HCT116 (cell line): Measurements from ENCODE around the gene RTN4RL2. TPM values are rescaled to one million over a fixed set of nuclear protein-coding genes. Genes with fewer than 3 reads are reported as not detected.

Experiments
- ATAC-seq: fragments of 200-7000 bp; cut with Tn5 transposase; 2 replicates; pipeline ENCODE4 v1.9.1; 2020; ENCODE audit warnings: mild to moderate bottlenecking, moderate library complexity
- BruUV-seq: library from RNA; stranded (reverse); fragments of 400-500 nt; replicated peaks from 2 replicates; lab custom pipeline; 2021; lab: Mats Ljungman, UMichigan
- CTCF ChIA-PET: fragments of 300-600 bp; sonication (Branson Sonifier 250); formaldehyde crosslinking; loops from one replicate; lab custom pipeline; 2021; ENCODE audit warnings: antibody characterized with exemption; lab: Charles Lee
- POLR2A ChIA-PET: fragments of 300-600, 350-600 bp; sonication (Branson Sonifier 250); formaldehyde crosslinking; loops from one replicate; lab custom pipeline; 2021; ENCODE audit warnings: antibody characterized with exemption; lab: Charles Lee
- RAD21 ChIA-PET, 2 experiments: fragments of 300-600 bp; sonication (Branson Sonifier 250); formaldehyde crosslinking; loops; one replicate each; lab custom pipeline; 2023; ENCODE audit warnings: low total read pairs in 2 of 2; ENCODE audit not compliant: uncharacterized antibody in 2 of 2, unreplicated experiment in 2 of 2, low non-redundant PET in 1 of 2; lab: Charles Lee
- DNase-seq: peaks from one replicate; pipeline ENCODE4 v3.0.0-alpha.2; 2010; ENCODE audit warnings: low read depth, low spot score
- H2AFZ ChIP-seq: fragments of 200-600 bp; shearing (Covaris generic), sonication (generic); 2 replicates; pipeline ENCODE4 v1.6.1; 2017; ENCODE audit warnings: low read depth, mixed run types, mixed read lengths, antibody characterized with exemption, low read length; ENCODE audit not compliant: poor library complexity, severe bottlenecking
- H3K27ac ChIP-seq: 2 replicates; pipeline ENCODE4 v1.5.1; 2012; ENCODE audit warnings: low read depth, low read length
- H3K27me3 ChIP-seq: fragments of 200-600 bp; sonication (generic); 2 replicates; pipeline ENCODE4 v1.6.1; 2016; ENCODE audit warnings: mixed run types, low read length, mixed read lengths; ENCODE audit not compliant: insufficient read depth
- H3K36me3 ChIP-seq, 2 experiments: fragments of 200-500 bp in 1 of 2; fragments of 200-600 bp in 1 of 2; sonication (Bioruptor generic) in 1 of 2; sonication (generic) in 1 of 2; 2 replicates each; pipeline versions ENCODE4 v1.5.1 to v1.6.1; 2014 to 2016; ENCODE audit warnings: low read length in 2 of 2, inconsistent platforms in 1 of 2, mixed read lengths in 1 of 2, mixed run types in 1 of 2; ENCODE audit not compliant: insufficient read depth in 2 of 2, control insufficient read depth in 1 of 2
- H3K4me1 ChIP-seq, 2 experiments: fragments of 200-600 bp in 1 of 2; sonication (generic) in 1 of 2; 2 replicates each; pipeline versions ENCODE4 v1.5.1 to v1.6.1; 2012 to 2017; ENCODE audit warnings: low read length in 2 of 2, inconsistent platforms in 1 of 2, mild to moderate bottlenecking in 1 of 2, mixed read lengths in 1 of 2, mixed run types in 1 of 2, moderate library complexity in 1 of 2; ENCODE audit not compliant: insufficient read depth in 2 of 2, control insufficient read depth in 1 of 2
- H3K4me2 ChIP-seq: fragments of 200-600 bp; sonication (generic); 2 replicates; pipeline ENCODE4 v1.6.1; 2017; ENCODE audit warnings: mixed run types, low read length, mixed read lengths
- H3K4me3 ChIP-seq, 2 experiments: fragments of 200-600 bp in 1 of 2; sonication (generic) in 1 of 2; replicated peaks in 1 of 2; 2 replicates each; pipeline ENCODE4 v1.5.1; 2011 to 2016; ENCODE audit warnings: low read length in 2 of 2, control low read depth in 1 of 2, low read depth in 1 of 2, mild to moderate bottlenecking in 1 of 2, mixed read lengths in 1 of 2, mixed run types in 1 of 2
- H3K79me2 ChIP-seq: fragments of 200-600 bp; sonication (generic); 2 replicates; pipeline ENCODE4 v1.6.1; 2017; ENCODE audit warnings: mild to moderate bottlenecking, mixed run types, low read length, moderate library complexity, mixed read lengths; ENCODE audit not compliant: insufficient read depth
- H3K9ac ChIP-seq: fragments of 200-600 bp; sonication (generic); 2 replicates; pipeline ENCODE4 v1.6.1; 2016; ENCODE audit warnings: low read length, mixed read lengths
- H3K9me2 ChIP-seq: fragments of 200-600 bp; sonication (generic), shearing (Covaris generic); 2 replicates; pipeline ENCODE4 v1.6.1; 2017; ENCODE audit warnings: mixed run types, mild to moderate bottlenecking, moderate library complexity; ENCODE audit not compliant: insufficient read depth
- H3K9me3 ChIP-seq, 2 experiments: fragments of 200-500 bp in 1 of 2; fragments of 200-600 bp in 1 of 2; sonication (Bioruptor generic) in 1 of 2; sonication (generic) in 1 of 2; 2 replicates each; pipeline ENCODE4 v1.6.1; 2014 to 2017; ENCODE audit warnings: low read length in 2 of 2, mixed read lengths in 2 of 2, inconsistent platforms in 1 of 2, low read depth in 1 of 2, mild to moderate bottlenecking in 1 of 2, mixed run types in 1 of 2, moderate library complexity in 1 of 2; ENCODE audit not compliant: control insufficient read depth in 1 of 2, insufficient read depth in 1 of 2
- H4K20me1 ChIP-seq: fragments of 200-600 bp; sonication (generic), shearing (Covaris generic); 2 replicates; pipeline ENCODE4 v1.6.1; 2017; ENCODE audit warnings: mixed run types, mild to moderate bottlenecking, moderate library complexity; ENCODE audit not compliant: insufficient read depth
- CEBPB ChIP-seq: IDR thresholded peaks from 2 replicates; pipeline ENCODE4 v1.6.1; 2012; ENCODE audit warnings: low read depth
- ELF1 ChIP-seq: IDR thresholded peaks from 2 replicates; pipeline ENCODE4 v1.6.1; 2012; ENCODE audit warnings: low read depth, borderline replicate concordance
- FOSL1 ChIP-seq: IDR thresholded peaks from 2 replicates; pipeline ENCODE4 v1.6.1; 2012; ENCODE audit warnings: low read depth
- MAX ChIP-seq: IDR thresholded peaks from 2 replicates; pipeline ENCODE4 v1.6.1; 2012
- POLR2A ChIP-seq: IDR thresholded peaks from 2 replicates; pipeline ENCODE4 v1.7.0; 2011; ENCODE audit warnings: borderline replicate concordance; ENCODE audit not compliant: insufficient read depth, insufficient read length; ENCODE audit errors: extremely low read depth
- SIN3A ChIP-seq: IDR thresholded peaks from 2 replicates; pipeline ENCODE4 v1.6.1; 2012; ENCODE audit warnings: low read depth
- YY1 ChIP-seq: IDR thresholded peaks from 2 replicates; pipeline ENCODE4 v1.6.1; 2011; ENCODE audit warnings: low read length, low read depth, moderate library complexity, mild to moderate bottlenecking; ENCODE audit not compliant: insufficient replicate concordance; ENCODE audit errors: extremely low read depth
- ZBTB33 ChIP-seq: IDR thresholded peaks from 2 replicates; pipeline ENCODE4 v1.6.1; 2011; ENCODE audit warnings: mild to moderate bottlenecking, low read length, moderate library complexity; ENCODE audit not compliant: insufficient replicate concordance; ENCODE audit errors: extremely low read depth
- ZFX ChIP-seq: fragments of 450-650 bp; IDR thresholded peaks from 2 replicates; pipeline ENCODE4 v1.6.1; 2017
- intact Hi-C: fragments of 100-400 bp; cut with micrococcal nuclease; formaldehyde crosslinking; loops from 2 replicates; pipeline ENCODE4 v1.10.0; 2022
- total RNA-seq: library from RNA; stranded (reverse); gene quantifications from one replicate; pipeline ENCODE4 v1.2.1, GENCODE V29; 2021; ENCODE audit not compliant: unreplicated experiment

Gene RTN4RL2
- total RNA-seq, 1 experiment from 2014 or later: 24.0 TPM

- Histone ChIP-seq H3K4me3 (no peak overlapping the region), H3K9me2 (no peaks in the 10 kb centered on the region), H3K4me1 (no peaks in the 10 kb centered on the region), H3K9ac (no peak overlapping the region), H3K27ac (no peak overlapping the region), H3K4me2 (no peak overlapping the region), H3K79me2 (no peaks in the 10 kb centered on the region), H3K36me3 (no peaks in the 10 kb centered on the region), H4K20me1 (no peaks in the 10 kb centered on the region), H3K27me3 (peaks cover 11% of the 10 kb centered on the region; the same call in 1 of the 2 replicates), H2AFZ (no peak overlapping the region), H3K9me3 (no peaks in the 10 kb centered on the region)
- CTCF ChIA-PET: no interaction called here
- no peak for DNase-seq
- no TSS peak for BruUV-seq
- intact Hi-C loops: no loop called here
- RAD21 ChIA-PET: no interaction called here
- POLR2A ChIA-PET: no interaction called here
- ATAC-seq: no peak
- TF ChIP-seq MAX (no peak), ELF1 (no peak), SIN3A (no peak), ZFX (no peak), FOSL1 (no peak), YY1 (no peak), CEBPB (no peak), ZBTB33 (no peak), POLR2A (no peak)
Observed at GRCh38 chr11:57434640-57435546, 25.4 kb upstream of the RTN4RL2 start.
